ENCODE results near the gene ILRUN.
"Not testable (repeated sequence)": the region's sequence is repeated elsewhere in the genome, so short reads cannot be mapped to it uniquely, and the experiment has no call there.

The ILRUN gene

GRCh38 chr6:34696739-34697543 is at the start of gene ILRUN:
Gene ILRUN, minus strand, starts transcription at chr6:34696767. Its CDS starts 164 bp downstream, at chr6:34696603.
- no peak for TF ChIP-seq CTCF (IDR thresholded peaks at IDR 0.05; ENCODE audit: borderline replicate concordance, insufficient read depth, low read depth, low read length)
- peak within 1 kb of the TSS; percentile 69 for H3K4me3 ChIP-seq (ENCODE audit: low read depth, low read length)

- H3K4me3 ChIP-seq (ENCODE audit: low read depth, low read length): no peak overlapping the region
- TF ChIP-seq CTCF (IDR thresholded peaks at IDR 0.05; ENCODE audit: borderline replicate concordance, insufficient read depth, low read depth, low read length): no peak
Measured at GRCh38 chr6:34745277-34746103, 48.9 kb upstream of the ILRUN start.

GRCh38 chr6:34744294-34744647 is 47.7 kb upstream of the ILRUN start:
- H3K4me3 ChIP-seq (ENCODE audit: low read depth, low read length): not testable (repeated sequence)

- no peak overlapping the region for H3K4me3 ChIP-seq (ENCODE audit: low read depth, low read length)
- TF ChIP-seq CTCF (IDR thresholded peaks at IDR 0.05; ENCODE audit: borderline replicate concordance, insufficient read depth, low read depth, low read length): no peak
Measured at GRCh38 chr6:34743625-34744293, 47.2 kb upstream of the ILRUN start.

- H3K4me3 ChIP-seq (ENCODE audit: low read depth, low read length): no peak overlapping the region
- no peak for TF ChIP-seq CTCF (IDR thresholded peaks at IDR 0.05; ENCODE audit: borderline replicate concordance, insufficient read depth, low read depth, low read length)
Measured at GRCh38 chr6:34742094-34742493, 45.5 kb upstream of the ILRUN start.

GRCh38 chr6:34736823-34737222 is 40.3 kb upstream of the ILRUN start:
- TF ChIP-seq CTCF (IDR thresholded peaks at IDR 0.05; ENCODE audit: borderline replicate concordance, insufficient read depth, low read depth, low read length): no peak
- H3K4me3 ChIP-seq (ENCODE audit: low read depth, low read length): no peak overlapping the region

GRCh38 chr6:34731393-34732060 is 35.0 kb upstream of the ILRUN start:
- TF ChIP-seq CTCF (IDR thresholded peaks at IDR 0.05; ENCODE audit: borderline replicate concordance, insufficient read depth, low read depth, low read length): no peak
- no peak overlapping the region for H3K4me3 ChIP-seq (ENCODE audit: low read depth, low read length)

Measured in GM12875 (cell line).